WTC11 (cell line): ENCODE results near the gene NEURL4. TPM values are rescaled to one million over a fixed set of nuclear protein-coding genes. Genes with fewer than 3 reads are reported as not detected.

ENCODE experiments used
- ATAC-seq: fragments of 200-7000 bp; cut with Tn5 transposase; 2 replicates; pipeline ENCODE4 v1.10.0; 2021; ENCODE audit warnings: mild to moderate bottlenecking, moderate library complexity
- CTCF ChIA-PET: fragments of 300-600 bp; sonication (Branson Sonifier 250); formaldehyde crosslinking; loops from one replicate; lab custom pipeline; 2021; ENCODE audit warnings: antibody characterized with exemption; lab: Charles Lee
- POLR2A ChIA-PET: fragments of 350-600 bp; sonication (Branson Sonifier 250); formaldehyde crosslinking; loops from one replicate; lab custom pipeline; 2021; ENCODE audit warnings: antibody characterized with exemption; lab: Charles Lee
- DNase-seq: peaks from one replicate; pipeline ENCODE4 v3.0.0; 2021; ENCODE audit warnings: low spot score
- H3K27ac Mint-ChIP-seq: 2 replicates; pipeline ENCODE4 v1.8.0; 2021; ENCODE audit warnings: mixed read lengths
- H3K27me3 Mint-ChIP-seq: 2 replicates; pipeline ENCODE4 v1.8.0; 2021; ENCODE audit warnings: low read depth, mild to moderate bottlenecking, moderate library complexity, mixed read lengths
- H3K36me3 Mint-ChIP-seq: 2 replicates; pipeline ENCODE4 v1.8.0; 2021; ENCODE audit warnings: mixed read lengths
- H3K4me1 Mint-ChIP-seq: 2 replicates; pipeline ENCODE4 v1.8.0; 2022; ENCODE audit warnings: mixed read lengths
- H3K4me3 Mint-ChIP-seq: 2 replicates; pipeline ENCODE4 v1.8.0; 2021; ENCODE audit warnings: mild to moderate bottlenecking, moderate library complexity, mixed read lengths
- H3K9me3 Mint-ChIP-seq: 2 replicates; pipeline ENCODE4 v1.8.0; 2021; ENCODE audit warnings: mixed read lengths
- AR ChIP-seq: fragments of 250-450 bp; sonication (Bioruptor Pico); IDR thresholded peaks from 2 replicates; pipeline ENCODE4 v1.9.0; 2021; ENCODE audit warnings: mild to moderate bottlenecking
- ATF2 ChIP-seq: sonication (generic); formaldehyde crosslinking; IDR thresholded peaks from 2 replicates; pipeline ENCODE4 v1.8.1; 2022; ENCODE audit warnings: low read depth, missing genetic modification reagents, borderline replicate concordance
- E2F1 ChIP-seq: sonication (generic); formaldehyde crosslinking; IDR thresholded peaks from 2 replicates; pipeline ENCODE4 v1.8.0; 2022; ENCODE audit warnings: mild to moderate bottlenecking, missing genetic modification reagents
- ERG ChIP-seq: fragments of 250-450 bp; sonication (Bioruptor Pico); IDR thresholded peaks from 2 replicates; pipeline ENCODE4 v1.8.0; 2021; ENCODE audit warnings: mild to moderate bottlenecking
- FOXK1 ChIP-seq: sonication (generic); formaldehyde crosslinking; IDR thresholded peaks from 2 replicates; pipeline ENCODE4 v1.8.0; 2022; ENCODE audit warnings: mild to moderate bottlenecking, moderate library complexity, missing genetic modification reagents
- FOXP1 ChIP-seq: sonication (generic); formaldehyde crosslinking; IDR thresholded peaks from 2 replicates; pipeline ENCODE4 v1.8.0; 2022; ENCODE audit warnings: missing genetic modification reagents, mild to moderate bottlenecking, moderate library complexity, borderline replicate concordance
- GABPB1 ChIP-seq: sonication (generic); formaldehyde crosslinking; IDR thresholded peaks from 2 replicates; pipeline ENCODE4 v1.8.1; 2023; ENCODE audit warnings: mild to moderate bottlenecking, missing genetic modification reagents
- HMGA2 ChIP-seq: fragments of 250-450 bp; sonication (Bioruptor Pico); IDR thresholded peaks from 2 replicates; pipeline ENCODE4 v1.4.0; 2021; ENCODE audit warnings: mild to moderate bottlenecking, moderate library complexity
- HMGXB4 ChIP-seq: sonication (generic); formaldehyde crosslinking; IDR thresholded peaks from 2 replicates; pipeline ENCODE4 v1.8.1; 2023; ENCODE audit warnings: mild to moderate bottlenecking, moderate library complexity, missing genetic modification reagents
- IRF1 ChIP-seq: sonication (generic); formaldehyde crosslinking; IDR thresholded peaks from 2 replicates; pipeline ENCODE4 v1.8.0; 2023; ENCODE audit warnings: missing genetic modification reagents
- NR2C2 ChIP-seq: sonication (generic); formaldehyde crosslinking; IDR thresholded peaks from 2 replicates; pipeline ENCODE4 v1.8.0; 2022; ENCODE audit warnings: mild to moderate bottlenecking, missing genetic modification reagents
- PREB ChIP-seq: sonication (generic); formaldehyde crosslinking; IDR thresholded peaks from 2 replicates; pipeline ENCODE4 v1.8.1; 2022; ENCODE audit warnings: mild to moderate bottlenecking, missing genetic modification reagents, moderate library complexity, borderline replicate concordance
- SMAD3 ChIP-seq: sonication (generic); formaldehyde crosslinking; IDR thresholded peaks from 2 replicates; pipeline ENCODE4 v1.8.0; 2022; ENCODE audit warnings: missing genetic modification reagents, mild to moderate bottlenecking, borderline replicate concordance
- STAT6 ChIP-seq: sonication (generic); formaldehyde crosslinking; conservative IDR thresholded peaks from 2 replicates; pipeline ENCODE4 v1.8.1; 2023; ENCODE audit warnings: mild to moderate bottlenecking, low read depth, missing genetic modification reagents, moderate library complexity
- ZNF423 ChIP-seq: fragments of 250-450 bp; sonication (Bioruptor Pico); IDR thresholded peaks from 2 replicates; pipeline ENCODE4 v2.1.2; 2022; ENCODE audit warnings: mild to moderate bottlenecking, moderate library complexity
- total RNA-seq: library from RNA; stranded (reverse); gene quantifications from 3 replicates; pipeline ENCODE4 v1.2.3, GENCODE V29; 2021

The NEURL4 gene
- total RNA-seq, 1 experiment from 2014 or later: 64.4 TPM

GRCh38 chr17:7281953-7282751, 47.0 kb downstream of the NEURL4 start (continued):
- TF ChIP-seq ATF2 (CRISPR knock-in tag): no peak
- TF ChIP-seq FOXP1 (CRISPR knock-in tag): 0 out of 2 replicates have a peak, but pooled peaks have one; percentile 21

GRCh38 chr17:7281074-7281952, 47.8 kb downstream of the NEURL4 start, which contains the start of gene SLC2A4:
Gene SLC2A4, plus strand, starts transcription at chr17:7281718. Its CDS starts 217 bp downstream, at chr17:7281935.
- Mint-ChIP-seq H3K27ac (peak within 1 kb of the TSS; percentile 26), H3K27me3 (peaks cover 21% of the 10 kb centered on the region), H3K9me3 (no peaks in the 10 kb centered on the region), H3K4me1 (peaks cover 20% of the 10 kb centered on the region), H3K36me3 (no peaks in the 10 kb centered on the region), H3K4me3 (peak within 1 kb of the TSS; percentile 82)
- peak; percentile 74 for ATAC-seq
- ChIA-PET POLR2A (interaction anchor here (0.7 to 1.7 kb wide), 9 partner anchors 13 to 267 kb away, joined by 3 to 8 read pairs (median 4); partner anchors contain the start of gene GABARAP), CTCF (interaction anchor here (0.7 to 7.0 kb wide), 31 partner anchors 10 to 422 kb away, joined by 3 to 119 read pairs (median 7); partner anchors contain the start of genes ACADVL, ACAP1, DLG4 and GABARAP)
- DNase-seq: peak; percentile 98
- TF ChIP-seq E2F1 (CRISPR knock-in tag) (no peak), ATF2 (CRISPR knock-in tag) (no peak), FOXP1 (CRISPR knock-in tag) (no peak), GABPB1 (no peak), HMGXB4 (CRISPR knock-in tag) (no peak), AR (no peak), PREB (CRISPR knock-in tag) (no peak), STAT6 (CRISPR knock-in tag) (no peak), FOXK1 (CRISPR knock-in tag) (no peak), ERG (CRISPR knock-in tag) (no peak), ZNF423 (CRISPR knock-in tag) (no peak), IRF1 (CRISPR knock-in tag) (no peak), NR2C2 (CRISPR knock-in tag) (no peak), SMAD3 (CRISPR knock-in tag) (no peak), HMGA2 (no peak)
